Mesenchymal stem cell (in vitro differentiated cells and primary cell): ENCODE measurements around the gene YBX3.

Experiments used
- DNase-seq: peaks from one replicate; pipeline ENCODE4 v3.0.0-alpha.2; 2013
- H2AFZ ChIP-seq: one replicate; pipeline ENCODE4 v1.6.1; 2013; ENCODE audit warnings: low read depth, mild to moderate bottlenecking, control low read depth, inconsistent platforms, low read length, moderate library complexity
- H2AK5ac ChIP-seq: 2 replicates; pipeline ENCODE4 v1.6.1; 2013; ENCODE audit warnings: low read length, moderate library complexity, mild to moderate bottlenecking, inconsistent platforms; ENCODE audit not compliant: severe bottlenecking
- H2BK120ac ChIP-seq: one replicate; pipeline ENCODE4 v1.6.1; 2013; ENCODE audit warnings: low read depth, mild to moderate bottlenecking, inconsistent platforms, low read length, moderate library complexity
- H2BK12ac ChIP-seq, 2 experiments: one replicate each; pipeline ENCODE4 v1.6.1; 2013; ENCODE audit warnings: inconsistent platforms in 2 of 2, low read length in 2 of 2, mild to moderate bottlenecking in 2 of 2, moderate library complexity in 2 of 2, control low read depth in 1 of 2
- H2BK15ac ChIP-seq: one replicate; pipeline ENCODE4 v1.6.1; 2013; ENCODE audit warnings: mild to moderate bottlenecking, low read depth, inconsistent platforms; ENCODE audit not compliant: poor library complexity, severe bottlenecking
- H2BK5ac ChIP-seq: 2 replicates; pipeline ENCODE4 v1.6.1; 2013; ENCODE audit warnings: low read depth, mild to moderate bottlenecking, low read length, control low read depth, inconsistent platforms; ENCODE audit not compliant: poor library complexity, severe bottlenecking
- H3K14ac ChIP-seq, 2 experiments: one replicate each; pipeline ENCODE4 v1.6.1; 2013; ENCODE audit warnings: inconsistent platforms in 2 of 2, low read length in 2 of 2, control low read depth in 1 of 2, mild to moderate bottlenecking in 1 of 2, moderate library complexity in 1 of 2
- H3K18ac ChIP-seq, 2 experiments: one replicate each; pipeline ENCODE4 v1.6.1; 2013; ENCODE audit warnings: inconsistent platforms in 2 of 2, low read length in 2 of 2, control low read depth in 1 of 2, low read depth in 1 of 2, mild to moderate bottlenecking in 1 of 2
- H3K23ac ChIP-seq, 2 experiments: one replicate each; pipeline ENCODE4 v1.6.1; 2013; ENCODE audit warnings: inconsistent platforms in 2 of 2, low read length in 2 of 2, mild to moderate bottlenecking in 2 of 2, moderate library complexity in 2 of 2, control low read depth in 1 of 2
- H3K27ac ChIP-seq: 2 replicates; pipeline ENCODE4 v1.5.1; 2013; ENCODE audit warnings: mild to moderate bottlenecking, moderate library complexity, low read length, control low read depth, inconsistent platforms; ENCODE audit not compliant: poor library complexity, severe bottlenecking
- H3K27me3 ChIP-seq, 2 experiments: 2 replicates each; pipeline versions ENCODE4 v1.6.1 to v1.7.0; 2013; ENCODE audit warnings: low read length in 2 of 2, mild to moderate bottlenecking in 2 of 2, moderate library complexity in 2 of 2, control low read depth in 1 of 2, inconsistent platforms in 1 of 2; ENCODE audit not compliant: control insufficient read depth in 1 of 2, insufficient read depth in 1 of 2
- H3K36me3 ChIP-seq, 2 experiments: 2 replicates each; pipeline versions ENCODE4 v1.6.1 to v1.7.0; 2013; ENCODE audit warnings: low read length in 2 of 2, control low read depth in 1 of 2, inconsistent platforms in 1 of 2, low read depth in 1 of 2, mild to moderate bottlenecking in 1 of 2; ENCODE audit not compliant: insufficient read depth in 2 of 2, control insufficient read depth in 1 of 2
- H3K4ac ChIP-seq, 2 experiments: one replicate each; pipeline ENCODE4 v1.6.1; 2013; ENCODE audit warnings: inconsistent platforms in 2 of 2, low read length in 2 of 2, mild to moderate bottlenecking in 2 of 2, moderate library complexity in 2 of 2, control low read depth in 1 of 2, low read depth in 1 of 2
- H3K4me1 ChIP-seq: 2 replicates; pipeline ENCODE4 v1.6.1; 2013; ENCODE audit warnings: low read depth, low read length, control low read depth; ENCODE audit not compliant: control insufficient read depth, insufficient read depth
- H3K4me2 ChIP-seq: 2 replicates; pipeline ENCODE4 v1.6.1; 2013; ENCODE audit warnings: low read length, mild to moderate bottlenecking, inconsistent platforms; ENCODE audit not compliant: poor library complexity, severe bottlenecking
- H3K4me3 ChIP-seq, 2 experiments: 2 replicates each; pipeline versions ENCODE4 v1.5.1 to v1.7.0; 2013; ENCODE audit warnings: low read length in 2 of 2, mild to moderate bottlenecking in 2 of 2, control low read depth in 1 of 2, low read depth in 1 of 2; ENCODE audit not compliant: insufficient read depth in 1 of 2
- H3K79me1 ChIP-seq: replicated peaks from 2 replicates; pipeline ENCODE4 v1.6.1; 2013; ENCODE audit warnings: mild to moderate bottlenecking, control low read depth, low read length, inconsistent platforms; ENCODE audit not compliant: poor library complexity, severe bottlenecking
- H3K9ac ChIP-seq: 2 replicates; pipeline ENCODE4 v1.7.0; 2013; ENCODE audit warnings: mild to moderate bottlenecking, low read length, moderate library complexity
- H3K9me3 ChIP-seq: 2 replicates; pipeline ENCODE4 v1.7.0; 2013; ENCODE audit warnings: mild to moderate bottlenecking, low read length; ENCODE audit not compliant: control insufficient read depth
- H4K8ac ChIP-seq: one replicate; pipeline ENCODE4 v1.6.1; 2013; ENCODE audit warnings: inconsistent platforms, mild to moderate bottlenecking, low read length, moderate library complexity
- H4K91ac ChIP-seq: one replicate; pipeline ENCODE4 v1.6.1; 2013; ENCODE audit warnings: mild to moderate bottlenecking, low read length, inconsistent platforms
- WGBS: methylation state at CpG from one replicate; pipeline ENCODE4 v1.1.7; 2013; ENCODE audit warnings: mixed read lengths; 5-methylcytosine and 5-hydroxymethylcytosine counted together

The YBX3 gene

GRCh38 chr12:10732066-10732465 is 8.9 kb upstream of the YBX3 start:
- no peaks in the 10 kb centered on the region for H3K4me1 ChIP-seq
- H3K4me3 ChIP-seq, result no peak overlapping the region
- no peak overlapping the region for H4K8ac ChIP-seq
- H3K79me1 ChIP-seq, result no peaks in the 10 kb centered on the region
- DNase-seq, result no peak
- H3K4ac ChIP-seq, result no peak overlapping the region
- no peaks in the 10 kb centered on the region for H3K36me3 ChIP-seq
- H2BK5ac ChIP-seq, result no peak overlapping the region
- no peak overlapping the region for H2AK5ac ChIP-seq
- no peak overlapping the region for H3K14ac ChIP-seq
- H3K27ac ChIP-seq, result no peak overlapping the region
- H2AFZ ChIP-seq, result no peak overlapping the region
- no peak overlapping the region for H3K4me2 ChIP-seq
- peaks cover 5 to 12% of the 10 kb centered on the region in 2 experiments for H3K27me3 ChIP-seq
- no peak overlapping the region for H4K91ac ChIP-seq
- no peak overlapping the region for H2BK120ac ChIP-seq
- H2BK15ac ChIP-seq, result no peak overlapping the region
- H2BK12ac ChIP-seq, result no peak overlapping the region
- H3K23ac ChIP-seq, result no peak overlapping the region
- no peaks in the 10 kb centered on the region for H3K9me3 ChIP-seq
- H3K18ac ChIP-seq, result no peak overlapping the region
- 100% methylated on average over 1 of the region's 2 CpGs for WGBS
- H3K9ac ChIP-seq, result no peak overlapping the region

GRCh38 chr12:10730559-10730958 is 7.4 kb upstream of the YBX3 start:
- H3K4ac ChIP-seq, result no peak overlapping the region
- H2BK12ac ChIP-seq, result no peak overlapping the region
- H3K4me2 ChIP-seq, result no peak overlapping the region
- H3K27me3 ChIP-seq, result peaks cover 5 to 12% of the 10 kb centered on the region in 2 experiments
- no peak overlapping the region for H2BK120ac ChIP-seq
- H3K18ac ChIP-seq, result no peak overlapping the region
- no peaks in the 10 kb centered on the region for H3K79me1 ChIP-seq
- no peak overlapping the region for H3K9ac ChIP-seq
- H2AFZ ChIP-seq, result no peak overlapping the region
- no peak overlapping the region for H3K27ac ChIP-seq
- H2BK5ac ChIP-seq, result no peak overlapping the region
- H3K9me3 ChIP-seq, result no peaks in the 10 kb centered on the region
- H3K4me3 ChIP-seq, result no peak overlapping the region
- no peak overlapping the region for H4K8ac ChIP-seq
- no peaks in the 10 kb centered on the region for H3K4me1 ChIP-seq
- no peak overlapping the region for H3K14ac ChIP-seq
- no peaks in the 10 kb centered on the region for H3K36me3 ChIP-seq
- no peak for DNase-seq
- H3K23ac ChIP-seq, result no peak overlapping the region
- H2BK15ac ChIP-seq, result no peak overlapping the region
- no peak overlapping the region for H2AK5ac ChIP-seq
- H4K91ac ChIP-seq, result no peak overlapping the region

- no peak overlapping the region for H3K27ac ChIP-seq
- no peak overlapping the region for H4K91ac ChIP-seq
- no peak overlapping the region for H2BK15ac ChIP-seq
- H3K9ac ChIP-seq, result no peak overlapping the region
- H3K4me1 ChIP-seq, result no peaks in the 10 kb centered on the region
- WGBS, result 94% methylated on average over 2 of the region's 3 CpGs
- no peak overlapping the region for H2BK5ac ChIP-seq
- peaks cover 0 to 1% of the 10 kb centered on the region in 2 experiments for H3K27me3 ChIP-seq
- H3K79me1 ChIP-seq, result no peaks in the 10 kb centered on the region
- H3K9me3 ChIP-seq, result no peaks in the 10 kb centered on the region
- H3K4me2 ChIP-seq, result no peak overlapping the region
- H3K4me3 ChIP-seq, result no peak overlapping the region
- H4K8ac ChIP-seq, result no peak overlapping the region
- no peak overlapping the region for H3K14ac ChIP-seq
- no peaks in the 10 kb centered on the region for H3K36me3 ChIP-seq
- no peak overlapping the region for H3K4ac ChIP-seq
- H2AK5ac ChIP-seq, result no peak overlapping the region
- H2AFZ ChIP-seq, result no peak overlapping the region
- H2BK120ac ChIP-seq, result no peak overlapping the region
- H2BK12ac ChIP-seq, result no peak overlapping the region
- no peak overlapping the region for H3K18ac ChIP-seq
- DNase-seq, result no peak
- H3K23ac ChIP-seq, result no peak overlapping the region
These were observed 5.0 kb upstream of the YBX3 start for GRCh38 chr12:10728091-10728490.

- no peak overlapping the region for H3K23ac ChIP-seq
- H3K4ac ChIP-seq, result no peak overlapping the region
- H3K9me3 ChIP-seq, result no peaks in the 10 kb centered on the region
- no peak for DNase-seq
- no peak overlapping the region for H3K9ac ChIP-seq
- no peak overlapping the region for H2BK15ac ChIP-seq
- H3K4me3 ChIP-seq, result no peak overlapping the region
- no peak overlapping the region for H3K4me2 ChIP-seq
- no peaks in the 10 kb centered on the region for H3K27me3 ChIP-seq
- no peak overlapping the region for H4K91ac ChIP-seq
- H3K18ac ChIP-seq, result no peak overlapping the region
- no peaks in the 10 kb centered on the region for H3K36me3 ChIP-seq
- H2BK5ac ChIP-seq, result no peak overlapping the region
- no peak overlapping the region for H2AFZ ChIP-seq
- no peak overlapping the region for H3K27ac ChIP-seq
- H2BK120ac ChIP-seq, result no peak overlapping the region
- no peaks in the 10 kb centered on the region for H3K79me1 ChIP-seq
- no peak overlapping the region for H2AK5ac ChIP-seq
- H2BK12ac ChIP-seq, result no peak overlapping the region
- WGBS, result 100% methylated on average over 1 of the region's 1 CpG
- no peaks in the 10 kb centered on the region for H3K4me1 ChIP-seq
- no peak overlapping the region for H3K14ac ChIP-seq
- no peak overlapping the region for H4K8ac ChIP-seq
These were observed 3.8 kb upstream of the YBX3 start for GRCh38 chr12:10726945-10727344.
